ENCODE results near the gene TOP3B. TPM values are rescaled to one million over a fixed set of nuclear protein-coding genes. Genes with fewer than 3 reads are reported as not detected.

Gene TOP3B
- 10 to 100 TPM; 25.3 to 33.2 TPM for total RNA-seq
- long read RNA-seq, partial matches to known transcripts = 11 of 25 reads
- long read RNA-seq, other reads (novel, unspliced or antisense) = 13 of 25 reads

GRCh38 chr22:21982338-21982965 lies at the start of gene TOP3B:
Gene TOP3B (minus strand): TSS chr22:21982787. CDS start chr22:21975709, 7,078 bp downstream.
- peak; percentile 76 to 86 for DNase-seq
- intact Hi-C loops (cut with DNase I, micrococcal nuclease) = no loop called here
- ATAC-seq = peak; percentile 96

- intact Hi-C loops (cut with DNase I, micrococcal nuclease) = no loop called here
- no peak for ATAC-seq
- DNase-seq = no peak
Observed at GRCh38 chr22:22031183-22031945, 48.8 kb upstream of the TOP3B start.

GRCh38 chr22:22030493-22031182 lies 48.1 kb upstream of the TOP3B start:
- no peak for ATAC-seq
- DNase-seq = peak in 1 of 2 donors; percentile 17
- intact Hi-C loops (cut with DNase I, micrococcal nuclease) = no loop called here

- intact Hi-C loops (cut with DNase I, micrococcal nuclease) = no loop called here
- DNase-seq = no peak
Observed at GRCh38 chr22:22027955-22028354, 45.4 kb upstream of the TOP3B start.

GRCh38 chr22:22026157-22026831 lies 43.7 kb upstream of the TOP3B start:
- no peak for ATAC-seq
- intact Hi-C loops (cut with DNase I, micrococcal nuclease) = no loop called here
- no peak for DNase-seq

More at GRCh38 chr22:22027955-22028354, 45.4 kb upstream of the TOP3B start:
- ATAC-seq = no peak

- no peak for ATAC-seq
- intact Hi-C loops (cut with DNase I, micrococcal nuclease) = no loop called here
- DNase-seq = no peak
Observed at GRCh38 chr22:22025320-22026156, 43.0 kb upstream of the TOP3B start.

GRCh38 chr22:22024440-22024839 lies 41.9 kb upstream of the TOP3B start:
- intact Hi-C loops (cut with DNase I, micrococcal nuclease) = no loop called here
- DNase-seq = no peak
- ATAC-seq = no peak

- DNase-seq (no peak), ATAC-seq (no peak)
- intact Hi-C loops (cut with DNase I, micrococcal nuclease) = no loop called here
Observed at GRCh38 chr22:22023581-22024137, 41.1 kb upstream of the TOP3B start.

- DNase-seq = no peak
- intact Hi-C loops (cut with DNase I, micrococcal nuclease) = no loop called here
- no peak for ATAC-seq
Observed at GRCh38 chr22:22022947-22023534, 40.5 kb upstream of the TOP3B start.

- intact Hi-C loops (cut with DNase I, micrococcal nuclease) = no loop called here
- no peak for DNase-seq
- ATAC-seq = no peak
Observed at GRCh38 chr22:22022255-22022840, 39.8 kb upstream of the TOP3B start.

GRCh38 chr22:22021162-22021750 lies 38.7 kb upstream of the TOP3B start:
- no peak for ATAC-seq
- DNase-seq = no peak
- intact Hi-C loops (cut with DNase I, micrococcal nuclease) = no loop called here

- DNase-seq (no peak), ATAC-seq (no peak)
- intact Hi-C loops (cut with DNase I, micrococcal nuclease) = no loop called here
Observed at GRCh38 chr22:22020425-22020852, 37.9 kb upstream of the TOP3B start.

GRCh38 chr22:22019659-22020424 lies 37.3 kb upstream of the TOP3B start:
- intact Hi-C loops (cut with DNase I, micrococcal nuclease) = no loop called here
- no peak for DNase-seq
- ATAC-seq = no peak

- intact Hi-C loops (cut with DNase I, micrococcal nuclease) = no loop called here
- ATAC-seq = no peak
- DNase-seq = no peak
Observed at GRCh38 chr22:22018825-22019658, 36.5 kb upstream of the TOP3B start.

- intact Hi-C loops (cut with DNase I, micrococcal nuclease) = no loop called here
- ATAC-seq (no peak), DNase-seq (no peak)
Observed at GRCh38 chr22:22015631-22016030, 33.0 kb upstream of the TOP3B start.
